GM12875 (cell line): ENCODE results near the gene LAMTOR5.
A peak's percentile ranks its signal among the peaks of the same experiment; 100 is the strongest.
"Not testable (repeated sequence)": the region's sequence is repeated elsewhere in the genome, so short reads cannot be mapped to it uniquely, and the experiment has no call there.

Source experiments
- H3K4me3 ChIP-seq: one replicate; pipeline ENCODE4 v1.5.1; 2011; ENCODE audit warnings: low read depth, low read length, control low read depth
- TF ChIP-seq, protein P1 (sequence below): IDR thresholded peaks from 2 replicates; pipeline ENCODE4 v1.5.1; 2011; ENCODE audit warnings: low read depth, mild to moderate bottlenecking, control low read depth, inconsistent platforms, low read length, moderate library complexity, borderline replicate concordance; ENCODE audit not compliant: insufficient read depth

Gene LAMTOR5

GRCh38 chr1:110412576-110412975 is 5.1 kb upstream of the LAMTOR5 start:
- no peak overlapping the region for H3K4me3 ChIP-seq
- TF ChIP-seq, protein P1, sequence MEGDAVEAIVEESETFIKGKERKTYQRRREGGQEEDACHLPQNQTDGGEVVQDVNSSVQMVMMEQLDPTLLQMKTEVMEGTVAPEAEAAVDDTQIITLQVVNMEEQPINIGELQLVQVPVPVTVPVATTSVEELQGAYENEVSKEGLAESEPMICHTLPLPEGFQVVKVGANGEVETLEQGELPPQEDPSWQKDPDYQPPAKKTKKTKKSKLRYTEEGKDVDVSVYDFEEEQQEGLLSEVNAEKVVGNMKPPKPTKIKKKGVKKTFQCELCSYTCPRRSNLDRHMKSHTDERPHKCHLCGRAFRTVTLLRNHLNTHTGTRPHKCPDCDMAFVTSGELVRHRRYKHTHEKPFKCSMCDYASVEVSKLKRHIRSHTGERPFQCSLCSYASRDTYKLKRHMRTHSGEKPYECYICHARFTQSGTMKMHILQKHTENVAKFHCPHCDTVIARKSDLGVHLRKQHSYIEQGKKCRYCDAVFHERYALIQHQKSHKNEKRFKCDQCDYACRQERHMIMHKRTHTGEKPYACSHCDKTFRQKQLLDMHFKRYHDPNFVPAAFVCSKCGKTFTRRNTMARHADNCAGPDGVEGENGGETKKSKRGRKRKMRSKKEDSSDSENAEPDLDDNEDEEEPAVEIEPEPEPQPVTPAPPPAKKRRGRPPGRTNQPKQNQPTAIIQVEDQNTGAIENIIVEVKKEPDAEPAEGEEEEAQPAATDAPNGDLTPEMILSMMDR = peak; percentile 82

DNA sequence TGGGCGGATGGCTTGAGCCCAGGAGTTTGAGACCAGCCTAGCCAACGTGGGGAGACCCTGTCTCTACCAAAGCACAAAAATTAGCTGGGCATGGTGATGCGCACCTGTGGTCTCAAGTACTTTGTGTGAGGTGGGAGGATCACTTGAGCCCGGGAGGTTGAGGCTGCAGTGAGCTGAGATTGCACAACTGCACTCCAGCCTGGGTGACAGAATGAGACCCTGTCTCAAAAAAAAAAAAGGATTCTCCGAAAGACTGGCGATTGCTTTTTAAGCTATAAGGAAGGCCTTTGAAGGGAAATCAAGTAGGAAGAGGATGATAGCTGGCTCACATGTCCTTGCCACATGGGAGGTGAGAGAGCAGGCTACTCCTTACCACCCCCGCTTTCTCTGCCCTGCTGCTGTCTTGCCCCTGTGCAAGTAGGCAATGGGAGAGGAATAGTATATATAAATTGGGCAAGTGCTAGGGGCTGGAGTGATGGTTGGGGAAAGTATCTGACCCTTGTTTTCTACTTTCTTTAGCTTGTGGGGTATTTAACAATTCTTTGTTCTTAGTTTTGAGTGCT is 3.8 kb upstream of the LAMTOR5 start:
- TF ChIP-seq, protein P1 = no peak
- no peak overlapping the region for H3K4me3 ChIP-seq

- TF ChIP-seq, protein P1 = no peak
- no peak overlapping the region for H3K4me3 ChIP-seq
Observed at GRCh38 chr1:110409316-110409715, 1.8 kb upstream of the LAMTOR5 start.

GRCh38 chr1:110408488-110408887 is 994 bp upstream of the LAMTOR5 start:
- H3K4me3 ChIP-seq = peak overlapping the region; percentile 80
- TF ChIP-seq, protein P1 = no peak

- H3K4me3 ChIP-seq = peak overlapping the region; percentile 80
Observed at GRCh38 chr1:110406407-110406806, 1.1 kb downstream of the LAMTOR5 start.

DNA sequence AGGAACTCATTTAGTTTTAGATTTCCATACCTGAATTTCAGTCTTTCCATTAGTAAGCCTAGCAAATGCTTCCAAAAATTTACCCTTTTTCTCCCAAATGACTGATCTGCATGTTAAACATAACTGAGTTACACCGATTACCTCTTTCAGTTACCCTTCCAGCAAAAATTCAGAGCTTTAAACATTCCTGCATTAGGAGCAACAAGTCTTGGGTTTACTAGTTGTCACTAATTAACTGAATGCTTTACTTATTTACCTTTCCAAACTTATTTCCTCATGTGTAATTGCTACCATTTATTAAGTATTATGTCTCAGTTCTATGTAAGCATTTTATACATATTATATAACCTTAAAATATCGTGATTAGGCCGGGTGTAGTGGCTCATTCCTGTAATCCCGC is 3.1 kb downstream of the LAMTOR5 start:
- TF ChIP-seq, protein P1 = no peak
- H3K4me3 ChIP-seq = no peak overlapping the region

DNA sequence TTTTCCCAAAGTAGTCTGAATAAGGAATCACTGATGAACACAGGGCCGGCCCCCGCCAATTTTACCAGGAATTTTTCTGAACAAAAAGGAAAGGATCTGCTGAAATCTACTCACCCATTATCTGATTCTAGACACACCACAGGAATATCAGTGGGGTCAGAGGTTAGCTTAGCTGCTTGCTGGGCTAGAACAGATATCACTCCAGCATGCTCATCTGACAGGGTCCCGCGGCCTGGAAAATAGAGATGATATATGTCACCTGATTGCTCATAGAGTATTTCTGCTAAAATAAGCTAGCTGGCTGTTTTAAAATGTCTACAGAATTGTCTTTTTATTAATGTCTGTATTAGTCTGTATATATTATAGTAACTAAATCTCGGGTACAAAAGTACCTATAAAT is 3.7 kb downstream of the LAMTOR5 start:
- H3K4me3 ChIP-seq = no peak overlapping the region
- TF ChIP-seq, protein P1 = no peak

- not testable (repeated sequence) for H3K4me3 ChIP-seq
Observed at GRCh38 chr1:110396259-110396958, 11.1 kb downstream of the LAMTOR5 start.
